ENCODE data around the gene ACVRL1. TPM values are rescaled to one million over a fixed set of nuclear protein-coding genes. Genes with fewer than 3 reads are reported as not detected.

The ACVRL1 gene
- total and polyA plus RNA-seq, 4 donors, result 76.1 to 186 (median 115) TPM

DNA sequence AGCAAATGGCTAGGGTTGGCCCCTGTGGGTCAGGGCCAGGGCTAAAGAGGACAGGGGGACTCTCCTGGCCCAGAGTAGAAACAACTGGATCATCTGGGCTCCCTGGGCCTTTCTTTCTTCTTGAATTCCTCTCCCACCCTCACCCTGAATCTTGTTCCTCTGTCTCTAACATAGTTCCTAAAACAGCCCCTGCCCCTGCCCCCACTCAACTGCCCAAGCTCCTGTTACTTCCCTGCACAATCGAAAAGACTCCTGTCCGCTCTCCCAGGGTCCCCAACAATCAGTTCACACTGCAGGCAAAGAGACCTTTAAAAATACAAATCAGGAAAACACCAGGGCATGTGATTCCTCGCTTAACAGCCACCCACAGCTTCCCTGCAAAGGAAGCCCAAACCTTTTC is 37.4 kb upstream of the ACVRL1 start:
- H3K27me3 ChIP-seq (ENCODE audit: control insufficient read depth in 3 of 3, insufficient read depth in 3 of 3, low read length in 2 of 3), result peaks cover 0 to 3% (median 3%) of the 10 kb centered on the region in 3 donors
- H3K9me3 ChIP-seq (ENCODE audit: control insufficient read depth in 4 of 4, insufficient read depth in 3 of 4, low read length in 3 of 4), result no peaks in the 10 kb centered on the region
- TF ChIP-seq, protein P1, sequence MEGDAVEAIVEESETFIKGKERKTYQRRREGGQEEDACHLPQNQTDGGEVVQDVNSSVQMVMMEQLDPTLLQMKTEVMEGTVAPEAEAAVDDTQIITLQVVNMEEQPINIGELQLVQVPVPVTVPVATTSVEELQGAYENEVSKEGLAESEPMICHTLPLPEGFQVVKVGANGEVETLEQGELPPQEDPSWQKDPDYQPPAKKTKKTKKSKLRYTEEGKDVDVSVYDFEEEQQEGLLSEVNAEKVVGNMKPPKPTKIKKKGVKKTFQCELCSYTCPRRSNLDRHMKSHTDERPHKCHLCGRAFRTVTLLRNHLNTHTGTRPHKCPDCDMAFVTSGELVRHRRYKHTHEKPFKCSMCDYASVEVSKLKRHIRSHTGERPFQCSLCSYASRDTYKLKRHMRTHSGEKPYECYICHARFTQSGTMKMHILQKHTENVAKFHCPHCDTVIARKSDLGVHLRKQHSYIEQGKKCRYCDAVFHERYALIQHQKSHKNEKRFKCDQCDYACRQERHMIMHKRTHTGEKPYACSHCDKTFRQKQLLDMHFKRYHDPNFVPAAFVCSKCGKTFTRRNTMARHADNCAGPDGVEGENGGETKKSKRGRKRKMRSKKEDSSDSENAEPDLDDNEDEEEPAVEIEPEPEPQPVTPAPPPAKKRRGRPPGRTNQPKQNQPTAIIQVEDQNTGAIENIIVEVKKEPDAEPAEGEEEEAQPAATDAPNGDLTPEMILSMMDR (IDR thresholded peaks at IDR 0.05; ENCODE audit: control extremely low read depth, extremely low read depth), result no peak

DNA sequence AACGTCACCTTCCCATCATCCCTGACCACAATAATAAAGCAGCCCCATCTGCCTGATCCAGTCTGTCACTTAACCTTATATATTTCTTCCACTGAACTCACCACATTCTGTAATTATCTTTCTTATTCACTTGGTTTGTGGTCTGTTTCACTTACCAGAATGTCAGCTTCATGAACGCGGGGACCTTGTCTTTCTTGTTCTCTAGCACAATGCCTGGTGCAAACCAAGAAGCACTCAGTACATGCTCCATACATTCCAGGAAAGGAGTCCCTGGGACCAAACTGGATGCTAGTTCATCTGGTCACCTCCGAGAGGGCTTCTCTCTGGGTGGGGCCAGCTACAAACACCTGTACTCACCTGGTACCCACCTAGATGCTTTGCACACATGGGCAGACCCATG is 36.8 kb upstream of the ACVRL1 start:
- no peak overlapping the region for H3K9ac ChIP-seq (ENCODE audit: insufficient read depth in 1 of 2, low read length in 2 of 2)
- ATAC-seq (ENCODE audit: insufficient read depth, low FRiP score) (no peak), DNase-seq (no peak)
- no peak overlapping the region for H3K27ac ChIP-seq (ENCODE audit: low read depth in 1 of 2, low read length in 1 of 2)
- H3K4me3 ChIP-seq, result no peak overlapping the region
- WGBS, 2 donors, result 42 to 49% methylated on average over 4 of the region's 4 CpGs
- H3K4me1 ChIP-seq (ENCODE audit: control insufficient read depth in 5 of 5, insufficient read depth in 5 of 5, low read length in 5 of 5), result peaks cover 0 to 25% (median 2%) of the 10 kb centered on the region in 5 donors
- no peaks in the 10 kb centered on the region for H3K36me3 ChIP-seq (ENCODE audit: control insufficient read depth in 4 of 4, insufficient read depth in 4 of 4, low read length in 4 of 4)
- no peaks in the 10 kb centered on the region for H3K9me3 ChIP-seq (ENCODE audit: control insufficient read depth in 4 of 4, insufficient read depth in 3 of 4, low read length in 3 of 4)
- peaks cover 0 to 3% (median 3%) of the 10 kb centered on the region in 3 donors for H3K27me3 ChIP-seq (ENCODE audit: control insufficient read depth in 3 of 3, insufficient read depth in 3 of 3, low read length in 2 of 3)
- TF ChIP-seq, protein P1 (IDR thresholded peaks at IDR 0.05; ENCODE audit: control extremely low read depth, extremely low read depth), result no peak

More for the DNA sequence above, 37.4 kb upstream of the ACVRL1 start:
- H3K4me3 ChIP-seq, result no peak overlapping the region
- H3K36me3 ChIP-seq (ENCODE audit: control insufficient read depth in 4 of 4, insufficient read depth in 4 of 4, low read length in 4 of 4), result no peaks in the 10 kb centered on the region
- no peak overlapping the region for H3K27ac ChIP-seq (ENCODE audit: low read depth in 1 of 2, low read length in 1 of 2)
- no peak overlapping the region for H3K9ac ChIP-seq (ENCODE audit: insufficient read depth in 1 of 2, low read length in 2 of 2)
- ATAC-seq (ENCODE audit: insufficient read depth, low FRiP score), result no peak
- H3K4me1 ChIP-seq (ENCODE audit: control insufficient read depth in 5 of 5, insufficient read depth in 5 of 5, low read length in 5 of 5), result peaks cover 0 to 31% (median 7%) of the 10 kb centered on the region in 5 donors
- 28 to 50% methylated on average over 3 of the region's 3 CpGs for WGBS, 2 donors
- DNase-seq, result no peak

DNA sequence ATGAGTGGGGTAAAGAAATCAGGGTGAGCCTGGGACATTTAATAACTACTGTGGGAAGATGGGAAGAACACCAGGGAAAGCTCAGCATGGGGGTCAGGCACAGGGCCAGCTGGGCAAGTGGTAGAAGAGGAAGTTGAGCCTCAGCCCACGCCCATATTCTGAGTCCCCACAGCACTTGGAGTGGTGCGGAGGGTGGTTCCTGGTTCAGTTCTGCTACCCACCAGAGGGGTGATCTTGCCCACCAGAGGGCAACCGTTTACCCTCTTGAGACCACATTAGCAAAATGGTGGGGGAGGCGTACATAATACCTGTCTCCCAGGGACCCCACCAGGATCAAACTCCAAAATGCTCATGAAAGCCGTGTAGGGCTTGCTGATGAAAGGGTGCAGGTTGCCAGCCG is 36.2 kb upstream of the ACVRL1 start:
- 44 to 60% methylated on average over 6 of the region's 6 CpGs for WGBS, 2 donors
- Histone ChIP-seq H3K27ac (ENCODE audit: low read depth in 1 of 2, low read length in 1 of 2) (no peak overlapping the region), H3K4me3 (no peak overlapping the region), H3K9ac (ENCODE audit: insufficient read depth in 1 of 2, low read length in 2 of 2) (no peak overlapping the region), H3K4me1 (ENCODE audit: control insufficient read depth in 5 of 5, insufficient read depth in 5 of 5, low read length in 5 of 5) (peaks cover 0 to 19% (median 0%) of the 10 kb centered on the region in 5 donors), H3K9me3 (ENCODE audit: control insufficient read depth in 4 of 4, insufficient read depth in 3 of 4, low read length in 3 of 4) (no peaks in the 10 kb centered on the region), H3K36me3 (ENCODE audit: control insufficient read depth in 4 of 4, insufficient read depth in 4 of 4, low read length in 4 of 4) (no peaks in the 10 kb centered on the region), H3K27me3 (ENCODE audit: control insufficient read depth in 3 of 3, insufficient read depth in 3 of 3, low read length in 2 of 3) (peaks cover 0 to 3% (median 3%) of the 10 kb centered on the region in 3 donors)
- ATAC-seq (ENCODE audit: insufficient read depth, low FRiP score) (no peak), DNase-seq (no peak)
- TF ChIP-seq, protein P1 (IDR thresholded peaks at IDR 0.05; ENCODE audit: control extremely low read depth, extremely low read depth), result no peak
